ENCODE measurements around the gene PPP4R2.

GRCh38 chr3:72996121-72996472 lies 514 bp upstream of the PPP4R2 start:
- TF ChIP-seq EZH2phosphoT487 (IDR thresholded peaks at IDR 0.05; ENCODE audit: low read depth, severe bottlenecking, unreplicated experiment) (no peak), CTCF (IDR thresholded peaks at IDR 0.05; ENCODE audit: poor library complexity) (no peak)

Measured in hepatocyte (in vitro differentiated cells).